Ectodermal cell (in vitro differentiated cells): ENCODE data around the gene ZFYVE21.

ENCODE experiments used
- H3K27ac ChIP-seq: 2 replicates; pipeline ENCODE4 v1.7.0; 2013; ENCODE audit warnings: mild to moderate bottlenecking, low read depth, low read length; ENCODE audit not compliant: insufficient read depth, poor library complexity, severe bottlenecking
- H3K27me3 ChIP-seq: 2 replicates; pipeline ENCODE4 v1.7.0; 2013; ENCODE audit warnings: mild to moderate bottlenecking, low read length; ENCODE audit not compliant: insufficient read depth, control insufficient read depth, poor library complexity, severe bottlenecking
- H3K36me3 ChIP-seq: one replicate; pipeline ENCODE4 v1.7.0; 2013; ENCODE audit warnings: low read length; ENCODE audit not compliant: control insufficient read depth, insufficient read depth
- H3K4me1 ChIP-seq: one replicate; pipeline ENCODE4 v1.7.0; 2013; ENCODE audit warnings: low read length; ENCODE audit not compliant: control insufficient read depth, insufficient read depth
- H3K4me3 ChIP-seq: 2 replicates; pipeline ENCODE4 v1.7.0; 2013; ENCODE audit warnings: low read depth, low read length, control low read depth; ENCODE audit not compliant: insufficient read depth
- H3K9me3 ChIP-seq: 2 replicates; pipeline ENCODE4 v1.7.0; 2013; ENCODE audit warnings: mild to moderate bottlenecking, low read length, moderate library complexity; ENCODE audit not compliant: control insufficient read depth
- WGBS, 2 experiments: methylation state at CpG; one replicate each; pipeline ENCODE4 v1.1.7; 2013; ENCODE audit warnings: missing lambda C conversion rate in 2 of 2; 5-methylcytosine and 5-hydroxymethylcytosine counted together

ZFYVE21 gene

DNA sequence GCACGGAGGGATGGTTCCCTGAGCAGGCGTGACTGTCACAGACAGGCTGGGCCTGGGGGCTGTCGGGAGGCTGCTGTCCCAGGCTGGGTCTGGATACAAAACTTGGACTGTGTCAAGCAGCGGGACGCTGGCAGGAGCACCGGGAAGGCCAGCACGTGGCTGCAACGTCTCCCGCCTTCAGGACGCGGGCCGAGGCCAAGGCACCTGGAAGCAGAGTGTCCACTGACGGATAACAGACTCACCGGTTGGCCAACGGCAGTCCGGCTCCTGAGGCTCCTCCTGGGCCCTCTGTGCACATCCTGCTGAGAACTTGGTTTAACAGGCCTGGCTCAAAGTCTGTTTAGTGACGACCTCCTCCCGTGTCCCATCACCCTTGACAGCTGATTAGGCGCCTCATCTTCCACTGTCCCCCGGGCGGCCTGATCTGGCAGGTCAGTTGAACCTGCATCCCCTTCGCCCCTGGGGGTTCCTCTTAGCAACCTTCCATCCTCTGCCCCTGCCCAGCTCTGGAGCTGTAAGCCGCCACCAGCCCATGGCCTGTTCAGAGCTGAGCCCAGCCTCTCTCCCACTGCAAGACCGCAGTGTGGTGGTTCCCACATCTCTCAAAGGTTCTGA, 2.9 kb upstream of the ZFYVE21 start:
- Histone ChIP-seq H3K27ac (no peak overlapping the region), H3K27me3 (no peaks in the 10 kb centered on the region), H3K4me1 (peaks cover 23% of the 10 kb centered on the region), H3K36me3 (peaks cover 7% of the 10 kb centered on the region), H3K9me3 (no peaks in the 10 kb centered on the region), H3K4me3 (no peak overlapping the region)
- 91 to 93% methylated on average over 24 of the region's 24 CpGs for WGBS, 2 experiments

DNA sequence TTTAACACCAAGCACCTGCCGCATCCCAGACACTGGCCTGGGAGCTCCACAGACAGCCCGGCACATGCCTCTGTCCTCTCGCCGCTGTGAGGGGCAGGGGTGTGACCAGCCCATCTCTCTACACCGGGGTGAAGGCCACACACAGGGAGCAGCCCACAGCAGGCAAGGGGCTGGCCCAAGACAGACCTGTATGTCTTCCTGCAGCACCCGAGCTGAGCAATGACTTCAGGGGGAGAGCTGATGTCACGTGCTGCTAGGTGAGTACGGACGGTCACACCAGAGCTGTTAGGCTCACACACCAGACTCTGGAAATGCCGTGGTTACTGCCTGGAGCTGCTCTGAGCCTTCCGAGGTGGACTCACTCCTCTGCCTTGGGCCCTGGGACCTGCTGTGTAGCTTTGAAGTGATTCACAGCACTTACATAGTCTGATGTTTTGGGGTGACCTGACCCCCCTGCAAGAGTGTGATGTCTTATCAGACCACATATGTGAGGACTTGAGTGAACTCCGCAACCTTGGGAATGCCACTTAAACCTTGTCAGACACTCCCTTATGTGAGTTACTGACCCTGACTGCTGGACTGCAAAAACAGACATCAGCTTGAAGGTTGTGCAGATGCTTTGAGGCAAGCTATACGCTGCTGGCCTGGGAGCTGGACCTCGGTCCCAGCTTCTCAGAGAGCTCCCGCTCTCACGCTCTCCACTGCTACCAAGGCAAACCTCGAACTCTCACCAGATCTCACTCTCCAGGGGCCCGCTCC, 2.1 kb upstream of the ZFYVE21 start:
- 92% methylated on average over 18 of the region's 18 CpGs for WGBS, 2 experiments
- Histone ChIP-seq H3K27ac (no peak overlapping the region), H3K36me3 (peaks cover 7% of the 10 kb centered on the region), H3K27me3 (no peaks in the 10 kb centered on the region), H3K9me3 (no peaks in the 10 kb centered on the region), H3K4me1 (peaks cover 23% of the 10 kb centered on the region), H3K4me3 (no peak overlapping the region)

- 82 to 84% methylated on average over 16 of the region's 16 CpGs for WGBS, 2 experiments
- Histone ChIP-seq H3K27ac (no peak overlapping the region), H3K4me3 (peak overlapping the region; percentile 66), H3K27me3 (no peaks in the 10 kb centered on the region), H3K36me3 (peaks cover 2% of the 10 kb centered on the region), H3K9me3 (no peaks in the 10 kb centered on the region), H3K4me1 (peaks cover 23% of the 10 kb centered on the region)
Measured at GRCh38 chr14:103714063-103714724, 1.4 kb upstream of the ZFYVE21 start.

DNA sequence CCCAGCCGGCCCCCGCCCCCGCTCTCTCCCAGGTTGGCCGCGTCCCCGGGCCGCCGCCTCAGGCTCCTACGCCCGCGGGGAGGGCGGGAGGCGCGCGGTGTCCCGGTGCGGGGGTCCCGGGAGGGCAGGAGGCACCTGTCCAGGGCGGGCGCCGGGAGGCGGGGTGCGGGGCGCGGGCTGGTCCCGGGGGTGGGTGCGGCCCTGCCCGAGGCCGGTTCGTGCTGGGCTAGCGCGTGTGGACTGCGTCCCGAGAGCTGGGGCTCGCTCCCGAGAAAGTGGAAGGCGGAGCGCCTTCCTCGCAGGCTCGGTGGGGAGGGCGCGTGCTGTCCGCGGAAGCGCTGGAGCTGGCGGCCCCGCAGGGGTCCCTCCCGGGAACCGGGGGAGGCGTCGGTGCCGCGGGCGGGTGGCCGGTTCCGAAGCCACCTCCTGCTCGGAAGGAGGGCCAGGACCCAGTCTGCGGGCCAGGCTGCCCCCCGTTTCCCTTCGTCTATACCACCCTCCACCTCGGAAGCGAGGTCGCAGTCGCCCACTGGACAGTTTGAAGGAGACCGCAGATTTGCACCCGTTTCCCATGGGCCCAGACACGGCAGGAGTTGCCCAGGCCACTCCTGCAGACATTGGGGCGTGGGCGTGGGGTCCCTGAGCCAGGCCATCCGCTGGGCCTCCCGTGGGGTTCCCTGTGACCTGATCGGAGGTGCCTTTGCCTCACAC, 636 bp downstream of the ZFYVE21 start:
- Histone ChIP-seq H3K9me3 (no peaks in the 10 kb centered on the region), H3K27ac (no peak overlapping the region), H3K27me3 (no peaks in the 10 kb centered on the region), H3K4me1 (peaks cover 16% of the 10 kb centered on the region), H3K36me3 (no peaks in the 10 kb centered on the region), H3K4me3 (peak overlapping the region; percentile 75)
- WGBS, 2 experiments = 3 to 4% methylated on average over 72 of the region's 72 CpGs

DNA sequence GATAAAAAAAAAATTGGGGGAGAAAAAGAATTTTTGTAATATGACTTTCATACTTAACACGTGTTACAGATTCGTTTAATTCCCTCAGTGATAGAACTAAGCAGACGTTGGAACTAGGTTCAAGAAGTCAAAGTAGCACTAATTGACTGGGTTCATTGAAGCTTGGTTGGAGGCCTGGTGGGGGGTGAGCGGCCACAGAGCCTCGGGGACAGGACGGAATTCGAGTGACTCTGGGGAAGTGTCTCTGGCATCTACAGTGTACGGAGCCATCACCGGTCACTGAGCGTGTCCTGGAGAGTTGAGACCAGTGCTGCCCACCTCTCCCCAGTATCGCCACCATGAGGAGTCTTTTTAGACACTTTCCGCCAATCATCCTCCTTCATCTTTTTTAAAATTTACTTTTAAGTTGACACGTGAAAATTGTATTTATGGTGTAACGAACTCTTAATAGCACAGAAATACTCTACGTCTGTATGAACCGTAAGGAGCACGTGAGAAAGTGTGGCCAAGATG, 1.3 kb downstream of the ZFYVE21 start:
- no peaks in the 10 kb centered on the region for H3K27me3 ChIP-seq
- no peaks in the 10 kb centered on the region for H3K36me3 ChIP-seq
- H3K4me3 ChIP-seq = peak overlapping the region; percentile 75
- H3K9me3 ChIP-seq = no peaks in the 10 kb centered on the region
- WGBS, 2 experiments = 72 to 74% methylated on average over 17 of the region's 17 CpGs
- peaks cover 15% of the 10 kb centered on the region for H3K4me1 ChIP-seq
- H3K27ac ChIP-seq = no peak overlapping the region

DNA sequence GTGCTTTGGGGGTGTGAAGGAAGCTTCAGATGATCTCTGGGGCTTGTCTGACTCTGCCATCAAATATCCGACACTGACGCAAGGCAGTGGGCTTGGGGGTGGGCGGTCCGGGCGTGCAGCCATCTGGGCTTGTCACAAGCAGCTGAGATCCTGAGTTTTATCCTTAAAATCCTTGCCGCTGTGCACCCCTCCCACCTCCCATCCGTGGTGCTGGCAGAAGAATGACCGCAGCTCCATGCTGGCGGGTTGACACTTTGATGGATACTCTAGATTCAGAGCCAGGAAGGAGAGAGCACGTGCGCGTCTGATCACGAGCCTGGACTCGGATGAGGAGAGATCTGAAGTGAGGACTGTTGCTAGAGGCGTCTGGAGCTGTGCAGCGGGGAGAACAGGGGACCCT, 3.0 kb downstream of the ZFYVE21 start:
- no peak overlapping the region for H3K27ac ChIP-seq
- no peak overlapping the region for H3K4me3 ChIP-seq
- H3K27me3 ChIP-seq = no peaks in the 10 kb centered on the region
- H3K36me3 ChIP-seq = no peaks in the 10 kb centered on the region
- no peaks in the 10 kb centered on the region for H3K9me3 ChIP-seq
- 89 to 91% methylated on average over 16 of the region's 16 CpGs for WGBS, 2 experiments
- H3K4me1 ChIP-seq = peaks cover 15% of the 10 kb centered on the region

- no peaks in the 10 kb centered on the region for H3K27me3 ChIP-seq
- H3K4me1 ChIP-seq = peaks cover 8% of the 10 kb centered on the region
- no peaks in the 10 kb centered on the region for H3K36me3 ChIP-seq
- 94% methylated on average over 8 of the region's 8 CpGs for WGBS, 2 experiments
- H3K9me3 ChIP-seq = no peaks in the 10 kb centered on the region
- no peak overlapping the region for H3K27ac ChIP-seq
- no peak overlapping the region for H3K4me3 ChIP-seq
Measured at GRCh38 chr14:103719751-103720150, 4.1 kb downstream of the ZFYVE21 start.

DNA sequence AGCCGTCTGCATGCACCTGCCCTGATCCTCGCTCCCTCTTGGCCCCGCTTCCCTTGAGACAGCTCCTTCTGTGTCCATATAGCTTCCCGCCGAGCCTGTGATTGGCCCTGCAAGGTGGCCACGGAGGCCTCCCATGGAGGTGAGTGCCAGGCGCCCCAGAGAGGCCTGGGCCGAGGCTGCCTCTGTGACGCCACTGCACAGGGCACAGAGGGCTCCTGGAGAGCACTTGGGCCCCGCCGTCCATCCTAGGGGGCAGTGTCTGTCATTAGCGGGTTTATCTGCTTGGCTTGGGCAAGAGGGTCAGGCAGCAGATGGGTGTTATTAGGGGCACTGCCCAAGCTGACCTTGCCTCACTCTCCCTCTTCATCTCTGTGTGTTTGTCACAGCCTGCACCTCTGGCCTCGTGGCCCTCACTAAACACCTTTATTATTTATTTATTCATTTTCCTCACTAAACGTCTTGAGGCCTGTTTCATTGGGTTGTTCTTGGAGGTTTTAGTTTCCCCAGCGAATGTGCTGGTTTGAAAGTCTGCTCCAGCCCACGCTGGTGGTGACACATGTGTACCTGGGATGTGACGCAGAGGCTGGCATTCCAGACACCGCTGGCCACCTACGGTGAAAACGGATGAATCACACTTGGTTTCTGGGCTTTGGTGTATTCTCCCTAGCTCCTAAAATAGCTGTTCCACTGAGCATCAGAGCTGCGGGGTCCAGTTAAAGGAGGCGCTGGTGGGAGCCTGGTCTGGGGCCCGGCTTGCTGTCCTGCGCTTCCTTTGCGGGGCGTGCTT, 5.9 kb downstream of the ZFYVE21 start:
- Histone ChIP-seq H3K27ac (no peak overlapping the region), H3K36me3 (no peaks in the 10 kb centered on the region), H3K27me3 (no peaks in the 10 kb centered on the region), H3K4me1 (peaks cover 8% of the 10 kb centered on the region), H3K4me3 (no peak overlapping the region), H3K9me3 (no peaks in the 10 kb centered on the region)
- WGBS, 2 experiments = 90 to 92% methylated on average over 22 to 26 of the region's 26 CpGs

GRCh38 chr14:103723748-103724081, 8.1 kb downstream of the ZFYVE21 start:
- WGBS, 2 experiments = 94 to 97% methylated on average over 7 of the region's 7 CpGs
- Histone ChIP-seq H3K27ac (no peak overlapping the region), H3K4me1 (no peaks in the 10 kb centered on the region), H3K4me3 (no peak overlapping the region), H3K27me3 (no peaks in the 10 kb centered on the region), H3K9me3 (no peaks in the 10 kb centered on the region), H3K36me3 (no peaks in the 10 kb centered on the region)
